K562 (cell line): ENCODE results near the gene XPO1. TPM values are rescaled to one million over a fixed set of nuclear protein-coding genes. Genes with fewer than 3 reads are reported as not detected.

Source experiments
- ATAC-seq: fragments of 200-7000 bp; cut with Tn5 transposase; 3 replicates; pipeline ENCODE4 v1.9.1; 2020; ENCODE audit warnings: moderate library complexity
- BruUV-seq: library from RNA; stranded (reverse); fragments of 400-500 nt; replicated peaks from 2 replicates; lab custom pipeline; 2021; lab: Mats Ljungman, UMichigan
- CTCF ChIA-PET: fragments of 300-600 bp; formaldehyde crosslinking; extraction: SDS; loops from one replicate; lab custom pipeline; 2021; ENCODE audit warnings: low intra/inter-chr PET ratio; lab: Yijun Ruan, JAX
- POLR2A ChIA-PET: fragments of 300-600, 350-650 bp; sonication (Branson Sonifier 250); formaldehyde crosslinking; extraction: SDS; loops from one replicate; lab custom pipeline; 2021; ENCODE audit warnings: antibody characterized with exemption, inconsistent platforms; lab: Yijun Ruan, JAX
- DNase-seq, 4 experiments: peaks; one replicate each; pipeline versions ENCODE4 v3.0.0 to v3.0.0-alpha.2; 2011 to 2018; ENCODE audit warnings: low spot score in 3 of 4, mixed read lengths in 3 of 4; ENCODE audit errors: extremely low read depth in 1 of 4
- FAIRE-seq: peaks from 2 replicates; lab custom pipeline; 2011; peaks lifted over from hg19 to GRCh38; lab: Jason Lieb, UNC
- H2AFZ ChIP-seq: 2 replicates; pipeline ENCODE4 v1.6.0; 2011; ENCODE audit warnings: low read depth, low read length, control low read depth, inconsistent platforms
- H3K27ac ChIP-seq: fragments of 200-600 bp; 3 replicates; pipeline ENCODE4 v1.8.0; 2011; ENCODE audit warnings: low read depth, mild to moderate bottlenecking, control low read depth, inconsistent platforms, low read length, moderate library complexity, mixed read lengths; ENCODE audit errors: extremely low read depth
- H3K27me3 ChIP-seq, 2 experiments: fragments of 300-600 bp in 1 of 2; 2 replicates in 1 of 2; 3 replicates in 1 of 2; pipeline versions ENCODE4 v1.6.0 to v1.8.0; 2011; ENCODE audit warnings: inconsistent platforms in 2 of 2, low read length in 2 of 2, mild to moderate bottlenecking in 1 of 2, mixed read lengths in 1 of 2, moderate library complexity in 1 of 2; ENCODE audit not compliant: control insufficient read depth in 2 of 2, insufficient read depth in 2 of 2
- H3K36me3 ChIP-seq: fragments of 300-600 bp; 3 replicates; pipeline ENCODE4 v1.8.0; 2011; ENCODE audit warnings: mild to moderate bottlenecking, low read length, inconsistent platforms; ENCODE audit not compliant: control insufficient read depth, insufficient read depth
- H3K4me1 ChIP-seq, 2 experiments: fragments of 200-600 bp in 1 of 2; replicated peaks in 1 of 2; 2 replicates in 1 of 2; 3 replicates in 1 of 2; pipeline versions ENCODE4 v1.5.1 to v1.8.0; 2011; ENCODE audit warnings: inconsistent platforms in 2 of 2, low read length in 2 of 2, mild to moderate bottlenecking in 1 of 2, mixed read lengths in 1 of 2, moderate library complexity in 1 of 2; ENCODE audit not compliant: control insufficient read depth in 2 of 2, insufficient read depth in 2 of 2
- H3K4me2 ChIP-seq: 2 replicates; pipeline ENCODE4 v1.6.1; 2011; ENCODE audit warnings: low read length, control low read depth, inconsistent platforms, mixed read lengths; ENCODE audit not compliant: insufficient read depth
- H3K4me3 ChIP-seq: fragments of 200-600 bp; sonication (generic), shearing (Covaris generic); 2 replicates; pipeline ENCODE4 v1.5.1; 2016; ENCODE audit warnings: control low read depth, inconsistent platforms
- H3K79me2 ChIP-seq: fragments of 200-600 bp; 3 replicates; pipeline ENCODE4 v1.8.0; 2011; ENCODE audit warnings: low read length, inconsistent platforms; ENCODE audit not compliant: control insufficient read depth, insufficient read depth
- H3K9ac ChIP-seq, 2 experiments: 2 replicates each; pipeline versions ENCODE4 v1.6.0 to v1.6.1; 2011; ENCODE audit warnings: low read depth in 2 of 2, low read length in 2 of 2, control low read depth in 1 of 2, inconsistent platforms in 1 of 2, mild to moderate bottlenecking in 1 of 2, mixed read lengths in 1 of 2; ENCODE audit not compliant: insufficient read depth in 1 of 2
- H3K9me1 ChIP-seq: one replicate; pipeline ENCODE4 v1.6.0; 2011; ENCODE audit warnings: inconsistent platforms, mild to moderate bottlenecking, low read length, moderate library complexity; ENCODE audit not compliant: control insufficient read depth, insufficient read depth
- H3K9me3 ChIP-seq: replicated peaks from 2 replicates; pipeline ENCODE4 v1.5.1; 2011; ENCODE audit warnings: low read depth, low read length, inconsistent platforms; ENCODE audit not compliant: control insufficient read depth, insufficient read depth
- H4K20me1 ChIP-seq: replicated peaks from 2 replicates; pipeline ENCODE4 v1.6.1; 2011; ENCODE audit warnings: low read length, inconsistent platforms, mixed read lengths; ENCODE audit not compliant: control insufficient read depth, insufficient read depth
- HEY1 ChIP-seq: fragments of 250-450 bp; sonication (Bioruptor Pico); IDR thresholded peaks from 2 replicates; pipeline ENCODE4 v1.5.0; 2020; ENCODE audit warnings: mild to moderate bottlenecking, moderate library complexity, borderline replicate concordance
- PRDM10 ChIP-seq: fragments of 450-650 bp; IDR thresholded peaks from 2 replicates; pipeline ENCODE4 v1.6.1; 2018; ENCODE audit not compliant: partially characterized antibody
- WGBS: fragments of 100-300 bp; shearing (Covaris generic); methylation state at CpG from one replicate; pipeline ENCODE4 v1.1.6; 2016; ENCODE audit warnings: low coverage, mixed read lengths; ENCODE audit not compliant: insufficient coverage; ENCODE audit errors: missing lambda C conversion rate; 5-methylcytosine and 5-hydroxymethylcytosine counted together
- in situ Hi-C: fragments of 300-500 bp; cut with MboI; formaldehyde crosslinking; loops from 4 replicates; pipeline ENCODE4 v1.15.0; 2018; ENCODE audit warnings: inconsistent platforms, mixed read lengths
- intact Hi-C: fragments of 100-400 bp; cut with micrococcal nuclease; formaldehyde crosslinking; loops from 2 replicates; pipeline ENCODE4 v1.14.2; 2022
- polyA plus RNA-seq, 8 experiments: library from polyadenylated mRNA; depleted of rRNA in 4 of 8; stranded (reverse) in 5 of 8; unstranded in 3 of 8; fragments of >200 nt; fragmentation: Nextera tagmentation in 2 of 8; fragmentation: Illumina TruSeq in 1 of 8; extraction: Ambion mirVana in 2 of 8; extraction: Trizol in 1 of 8; gene quantifications; 2 replicates each; pipeline versions ENCODE4 v1.2.1 to v1.2.3, GENCODE V29; 2011 to 2014; ENCODE audit warnings: inconsistent platforms in 1 of 8, missing spikeins in 1 of 8
- total RNA-seq, 7 experiments: library from RNA; depleted of rRNA in 6 of 7; stranded (reverse); fragments of >200 nt in 6 of 7; fragmentation: Illumina TruSeq in 2 of 7; extraction: Trizol in 2 of 7; gene quantifications; 2 replicates each; pipeline versions ENCODE4 v1.2.1 to v1.2.3, GENCODE V29; 2011 to 2021; ENCODE audit warnings: low replicate concordance in 1 of 7
- TF ChIP-seq, protein P1 (sequence below): fragments of 450-650 bp; IDR thresholded peaks from 2 replicates; pipeline ENCODE4 v1.6.1; 2016; ENCODE audit warnings: borderline replicate concordance
- TF ChIP-seq, protein P2 (sequence below): sonication (generic); formaldehyde crosslinking; IDR thresholded peaks from 2 replicates; pipeline ENCODE4 v1.4.0; 2020; ENCODE audit warnings: mild to moderate bottlenecking, missing genetic modification reagents
- TF ChIP-seq, protein P3 (sequence below): sonication (generic); formaldehyde crosslinking; IDR thresholded peaks from 2 replicates; pipeline ENCODE4 v1.8.0; 2023; ENCODE audit warnings: mild to moderate bottlenecking, missing genetic modification reagents

Gene XPO1
- total and polyA plus RNA-seq, 9 of the 15 experiments (the other 6 are each of a cell fraction or from before 2014, with no cell fraction given) = 86.2 to 307 (median 216) TPM

DNA sequence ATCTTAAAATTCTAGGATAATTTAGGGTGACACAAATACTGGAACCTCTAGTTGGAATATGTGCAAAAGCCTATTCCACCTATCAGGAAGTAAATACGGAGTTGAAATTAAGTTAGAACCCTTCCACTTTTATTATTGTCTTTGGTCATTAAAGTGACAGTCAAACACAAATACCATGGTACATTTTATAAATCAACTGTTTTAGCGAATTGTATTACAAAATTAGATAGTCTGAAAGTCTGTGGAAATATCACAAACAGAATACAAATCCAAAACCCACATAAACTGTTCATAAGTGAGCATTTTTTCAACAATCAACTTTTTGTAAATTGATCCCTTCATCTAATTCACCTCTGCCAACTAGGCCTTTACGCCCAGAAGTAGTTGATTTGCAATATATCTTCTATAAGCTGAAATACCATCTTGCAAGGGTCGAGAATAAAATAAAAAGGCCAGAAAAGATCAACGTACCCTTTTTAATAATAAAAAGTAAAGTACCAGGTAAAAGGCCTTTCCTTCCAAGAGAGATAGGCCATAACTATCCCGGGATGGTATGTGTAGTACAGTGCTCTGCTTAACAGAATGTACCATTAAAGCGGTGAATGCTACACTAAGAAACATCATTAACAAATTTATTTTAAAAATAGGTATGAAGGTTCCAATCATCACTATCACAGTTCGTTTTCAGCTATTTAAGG, 68.6 kb downstream of the XPO1 start:
- Histone ChIP-seq H3K4me2 (peak overlapping the region; percentile 65), H3K27me3 (no peaks in the 10 kb centered on the region), H3K9me1 (no peaks in the 10 kb centered on the region), H3K79me2 (peaks cover 83% of the 10 kb centered on the region), H2AFZ (no peak overlapping the region), H3K9ac (peak overlapping the region; percentile 77 to 95), H4K20me1 (no peaks in the 10 kb centered on the region), H3K4me3 (peak overlapping the region; percentile 75), H3K4me1 (peaks cover 23% of the 10 kb centered on the region in 2 experiments; a peak in 4 of 5 replicates), H3K9me3 (no peaks in the 10 kb centered on the region), H3K36me3 (peaks cover 21% of the 10 kb centered on the region; the same call in 2 of the 3 replicates), H3K27ac (peak overlapping the region; percentile 95)
- ChIA-PET POLR2A (interaction anchor here (0.5 to 1.2 kb wide), 2 partner anchors 9 to 31 kb away, joined by 3 to 4 read pairs; no protein-coding TSS in a partner anchor), CTCF (no interaction called here)
- FAIRE-seq = no peak
- in situ Hi-C loops (no loop called here), intact Hi-C loops (loop anchor here (2.0 to 10.0 kb wide), 3 partner anchors 42 to 335 kb away; no protein-coding TSS in a partner anchor)
- BruUV-seq = TSS peak; percentile 59
- no peak for ATAC-seq
- DNase-seq = peak in 1 of 4 experiments; percentile 17
- under 1% methylated on average over 8 of the region's 8 CpGs for WGBS
- TF ChIP-seq HEY1 (CRISPR knock-in tag) = no peak
- TF ChIP-seq, protein P1, sequence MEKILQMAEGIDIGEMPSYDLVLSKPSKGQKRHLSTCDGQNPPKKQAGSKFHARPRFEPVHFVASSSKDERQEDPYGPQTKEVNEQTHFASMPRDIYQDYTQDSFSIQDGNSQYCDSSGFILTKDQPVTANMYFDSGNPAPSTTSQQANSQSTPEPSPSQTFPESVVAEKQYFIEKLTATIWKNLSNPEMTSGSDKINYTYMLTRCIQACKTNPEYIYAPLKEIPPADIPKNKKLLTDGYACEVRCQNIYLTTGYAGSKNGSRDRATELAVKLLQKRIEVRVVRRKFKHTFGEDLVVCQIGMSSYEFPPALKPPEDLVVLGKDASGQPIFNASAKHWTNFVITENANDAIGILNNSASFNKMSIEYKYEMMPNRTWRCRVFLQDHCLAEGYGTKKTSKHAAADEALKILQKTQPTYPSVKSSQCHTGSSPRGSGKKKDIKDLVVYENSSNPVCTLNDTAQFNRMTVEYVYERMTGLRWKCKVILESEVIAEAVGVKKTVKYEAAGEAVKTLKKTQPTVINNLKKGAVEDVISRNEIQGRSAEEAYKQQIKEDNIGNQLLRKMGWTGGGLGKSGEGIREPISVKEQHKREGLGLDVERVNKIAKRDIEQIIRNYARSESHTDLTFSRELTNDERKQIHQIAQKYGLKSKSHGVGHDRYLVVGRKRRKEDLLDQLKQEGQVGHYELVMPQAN = peak; percentile 23; the same call in 1 of the 2 replicates
- TF ChIP-seq, protein P2, sequence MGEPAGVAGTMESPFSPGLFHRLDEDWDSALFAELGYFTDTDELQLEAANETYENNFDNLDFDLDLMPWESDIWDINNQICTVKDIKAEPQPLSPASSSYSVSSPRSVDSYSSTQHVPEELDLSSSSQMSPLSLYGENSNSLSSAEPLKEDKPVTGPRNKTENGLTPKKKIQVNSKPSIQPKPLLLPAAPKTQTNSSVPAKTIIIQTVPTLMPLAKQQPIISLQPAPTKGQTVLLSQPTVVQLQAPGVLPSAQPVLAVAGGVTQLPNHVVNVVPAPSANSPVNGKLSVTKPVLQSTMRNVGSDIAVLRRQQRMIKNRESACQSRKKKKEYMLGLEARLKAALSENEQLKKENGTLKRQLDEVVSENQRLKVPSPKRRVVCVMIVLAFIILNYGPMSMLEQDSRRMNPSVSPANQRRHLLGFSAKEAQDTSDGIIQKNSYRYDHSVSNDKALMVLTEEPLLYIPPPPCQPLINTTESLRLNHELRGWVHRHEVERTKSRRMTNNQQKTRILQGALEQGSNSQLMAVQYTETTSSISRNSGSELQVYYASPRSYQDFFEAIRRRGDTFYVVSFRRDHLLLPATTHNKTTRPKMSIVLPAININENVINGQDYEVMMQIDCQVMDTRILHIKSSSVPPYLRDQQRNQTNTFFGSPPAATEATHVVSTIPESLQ (CRISPR knock-in tag) = no peak
- TF ChIP-seq PRDM10 = peak; percentile 64
- TF ChIP-seq, protein P3, sequence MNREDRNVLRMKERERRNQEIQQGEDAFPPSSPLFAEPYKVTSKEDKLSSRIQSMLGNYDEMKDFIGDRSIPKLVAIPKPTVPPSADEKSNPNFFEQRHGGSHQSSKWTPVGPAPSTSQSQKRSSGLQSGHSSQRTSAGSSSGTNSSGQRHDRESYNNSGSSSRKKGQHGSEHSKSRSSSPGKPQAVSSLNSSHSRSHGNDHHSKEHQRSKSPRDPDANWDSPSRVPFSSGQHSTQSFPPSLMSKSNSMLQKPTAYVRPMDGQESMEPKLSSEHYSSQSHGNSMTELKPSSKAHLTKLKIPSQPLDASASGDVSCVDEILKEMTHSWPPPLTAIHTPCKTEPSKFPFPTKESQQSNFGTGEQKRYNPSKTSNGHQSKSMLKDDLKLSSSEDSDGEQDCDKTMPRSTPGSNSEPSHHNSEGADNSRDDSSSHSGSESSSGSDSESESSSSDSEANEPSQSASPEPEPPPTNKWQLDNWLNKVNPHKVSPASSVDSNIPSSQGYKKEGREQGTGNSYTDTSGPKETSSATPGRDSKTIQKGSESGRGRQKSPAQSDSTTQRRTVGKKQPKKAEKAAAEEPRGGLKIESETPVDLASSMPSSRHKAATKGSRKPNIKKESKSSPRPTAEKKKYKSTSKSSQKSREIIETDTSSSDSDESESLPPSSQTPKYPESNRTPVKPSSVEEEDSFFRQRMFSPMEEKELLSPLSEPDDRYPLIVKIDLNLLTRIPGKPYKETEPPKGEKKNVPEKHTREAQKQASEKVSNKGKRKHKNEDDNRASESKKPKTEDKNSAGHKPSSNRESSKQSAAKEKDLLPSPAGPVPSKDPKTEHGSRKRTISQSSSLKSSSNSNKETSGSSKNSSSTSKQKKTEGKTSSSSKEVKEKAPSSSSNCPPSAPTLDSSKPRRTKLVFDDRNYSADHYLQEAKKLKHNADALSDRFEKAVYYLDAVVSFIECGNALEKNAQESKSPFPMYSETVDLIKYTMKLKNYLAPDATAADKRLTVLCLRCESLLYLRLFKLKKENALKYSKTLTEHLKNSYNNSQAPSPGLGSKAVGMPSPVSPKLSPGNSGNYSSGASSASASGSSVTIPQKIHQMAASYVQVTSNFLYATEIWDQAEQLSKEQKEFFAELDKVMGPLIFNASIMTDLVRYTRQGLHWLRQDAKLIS (CRISPR knock-in tag) = 0 out of 2 replicates have a peak, but pooled peaks have one; percentile 37
